Fibroblast of mammary gland (primary cell): ENCODE data around the gene UNC93B1.

Source experiments
- DNase-seq: peaks from one replicate; pipeline ENCODE4 v3.0.0-alpha.2; 2010; ENCODE audit warnings: low read depth
- H3K4me3 ChIP-seq: 2 replicates; pipeline ENCODE4 v1.5.1; 2011; ENCODE audit warnings: low read depth, mild to moderate bottlenecking, low read length, moderate library complexity; ENCODE audit not compliant: control insufficient read depth
- CTCF ChIP-seq: conservative IDR thresholded peaks from 2 replicates; pipeline ENCODE4 v1.5.1; 2011; ENCODE audit warnings: low read depth, low read length, inconsistent platforms; ENCODE audit not compliant: control insufficient read depth, insufficient read depth

Gene UNC93B1

DNA sequence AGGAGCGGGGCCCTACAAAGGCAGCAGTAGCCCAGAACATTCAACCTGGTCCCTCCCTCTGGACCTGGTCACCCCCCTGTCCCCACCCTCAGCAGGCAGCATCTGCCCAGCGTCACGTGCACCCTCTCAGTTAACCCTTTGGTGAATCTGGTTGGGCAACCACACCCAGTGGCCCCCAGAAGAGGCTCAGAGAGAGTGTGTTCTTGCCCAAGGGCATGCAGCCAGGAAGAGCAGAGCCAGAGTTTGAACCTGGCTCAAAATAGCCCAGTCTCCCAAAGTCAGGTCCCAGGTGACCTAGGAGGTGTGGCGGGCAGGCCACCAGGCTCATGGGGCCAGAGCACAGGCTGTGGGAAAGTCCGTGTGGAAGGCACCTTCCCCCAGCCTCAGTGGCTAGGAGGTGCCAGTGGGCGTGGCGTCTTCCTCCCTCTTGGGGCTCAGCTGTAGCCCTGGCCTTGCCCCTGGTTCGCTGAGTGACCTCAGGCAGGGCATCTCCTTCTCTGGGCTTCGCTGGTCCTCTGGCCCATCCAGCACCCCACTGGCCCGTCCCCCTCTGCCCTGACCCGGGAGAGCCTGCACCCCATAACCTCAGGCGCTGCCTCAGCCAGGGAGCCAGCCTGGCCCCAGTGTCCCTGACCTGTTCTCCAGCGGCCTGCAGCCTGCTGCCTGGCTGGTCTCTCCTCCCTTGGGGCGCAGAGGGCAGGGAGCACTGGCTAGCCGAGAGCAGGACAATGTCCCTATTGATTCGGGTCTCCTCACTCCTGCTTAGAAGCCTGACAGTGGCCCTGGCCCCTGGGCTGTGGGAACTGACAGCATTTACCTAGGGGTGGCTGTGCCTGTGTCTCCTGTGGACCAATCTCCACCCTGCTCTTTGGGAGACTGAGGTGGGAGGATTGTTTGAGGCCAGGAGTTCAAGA lies 13.3 kb upstream of the UNC93B1 start:
- TF ChIP-seq CTCF: no peak
- DNase-seq: no peak
- no peak overlapping the region for H3K4me3 ChIP-seq

- DNase-seq: no peak
- no peak for TF ChIP-seq CTCF
- no peak overlapping the region for H3K4me3 ChIP-seq
Observed at GRCh38 chr11:68016161-68016903, 12.4 kb upstream of the UNC93B1 start.

DNA sequence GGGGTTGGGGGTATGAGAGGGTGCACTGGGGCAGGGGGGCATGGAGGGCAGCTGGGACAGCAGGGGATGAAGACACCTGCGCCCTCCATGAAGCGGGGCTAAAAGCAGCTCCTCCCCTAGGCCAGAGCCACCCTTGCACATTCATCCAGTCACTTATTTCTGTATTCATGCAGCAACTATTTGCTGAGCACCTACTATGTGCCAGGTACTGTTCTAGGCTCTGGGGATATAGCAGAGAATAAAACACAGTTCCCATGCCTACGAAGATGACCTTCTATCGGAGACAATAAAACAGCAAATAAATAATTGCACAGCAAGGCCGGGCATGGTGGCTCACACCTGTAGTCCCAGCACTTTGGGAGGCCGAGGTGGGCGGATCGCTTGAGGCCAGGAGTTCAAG lies 11.6 kb upstream of the UNC93B1 start:
- no peak overlapping the region for H3K4me3 ChIP-seq
- TF ChIP-seq CTCF: no peak
- DNase-seq: no peak

DNA sequence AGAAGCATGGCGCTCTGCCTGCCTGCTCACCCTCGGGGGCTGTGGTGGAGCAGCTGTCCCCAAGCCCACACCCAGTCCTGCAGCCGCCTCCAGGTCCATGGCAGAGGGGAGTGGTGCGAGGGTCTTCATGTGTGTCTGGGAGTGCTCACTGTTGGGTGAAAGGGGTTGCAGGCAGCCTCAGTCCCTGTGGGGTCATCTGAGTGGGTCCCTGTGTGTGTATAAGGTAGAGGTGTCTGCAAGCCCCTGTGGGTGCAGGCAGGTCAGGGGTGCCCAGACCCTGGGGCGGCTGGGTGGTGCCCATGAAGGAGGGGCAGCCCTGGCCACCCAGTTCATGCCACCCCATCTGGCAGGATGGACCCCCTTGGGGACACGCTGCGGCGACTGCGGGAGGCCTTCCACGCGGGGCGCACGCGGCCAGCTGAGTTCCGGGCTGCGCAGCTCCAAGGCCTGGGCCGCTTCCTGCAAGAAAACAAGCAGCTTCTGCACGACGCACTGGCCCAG lies 11.1 kb upstream of the UNC93B1 start:
- DNase-seq: no peak
- no peak for TF ChIP-seq CTCF
- H3K4me3 ChIP-seq: no peak overlapping the region

DNA sequence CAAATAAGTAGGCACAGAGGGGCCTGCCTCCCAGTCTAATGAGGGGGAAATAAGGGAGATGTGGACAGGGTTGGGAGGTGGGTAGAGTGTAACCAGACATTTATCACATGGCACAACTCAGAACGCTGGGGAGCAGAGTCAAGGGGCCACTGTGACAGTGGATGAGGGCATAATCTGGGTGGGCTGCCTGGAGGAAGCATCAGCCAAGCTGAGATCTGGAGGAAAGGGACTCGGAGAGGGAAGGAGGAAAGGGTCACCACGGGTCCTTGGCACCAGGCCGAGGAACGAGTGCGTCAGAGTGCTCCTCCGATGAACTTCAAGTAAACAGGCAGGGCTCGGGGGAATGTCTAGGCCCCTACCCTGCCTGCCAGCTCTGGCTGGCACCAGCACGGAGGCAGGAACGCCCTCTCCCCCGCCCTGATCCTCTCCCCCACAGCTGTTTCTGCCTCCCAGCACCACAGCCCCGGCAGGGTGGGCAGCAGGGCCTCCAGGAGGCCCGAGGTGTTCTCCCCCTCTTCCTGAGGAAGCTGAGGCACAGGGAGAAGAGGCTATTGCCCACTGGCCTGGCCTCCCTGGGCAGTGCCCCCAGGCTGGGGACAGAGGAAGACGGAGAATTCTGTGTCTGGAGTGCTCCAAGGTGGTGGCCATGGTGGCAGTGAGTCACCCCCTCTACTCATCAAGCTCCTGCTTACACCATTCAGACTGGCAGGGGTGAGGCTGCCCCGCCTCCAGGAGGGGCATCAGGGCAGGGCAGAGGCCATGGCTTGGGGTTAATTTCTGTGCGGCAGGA lies 10.5 kb upstream of the UNC93B1 start:
- DNase-seq: peak; percentile 88
- H3K4me3 ChIP-seq: no peak overlapping the region
- TF ChIP-seq CTCF: no peak

- TF ChIP-seq CTCF: no peak
- no peak for DNase-seq
- no peak overlapping the region for H3K4me3 ChIP-seq
Observed at GRCh38 chr11:68013611-68014156, 9.8 kb upstream of the UNC93B1 start.
